ENCODE data around the gene LPAR3.

The LPAR3 gene

GRCh38 chr1:84839544-84839943, 53.5 kb downstream of the LPAR3 start:
- TF ChIP-seq CTCF (IDR thresholded peaks at IDR 0.05; ENCODE audit: insufficient read depth, missing control alignments), result no peak
- DNase-seq (ENCODE audit: insufficient read length, low spot score), result no peak
- FAIRE-seq, result no peak

- no peak for TF ChIP-seq CTCF (IDR thresholded peaks at IDR 0.05; ENCODE audit: insufficient read depth, missing control alignments)
- DNase-seq (ENCODE audit: insufficient read length, low spot score), result no peak
- FAIRE-seq, result no peak
These were observed 56.9 kb downstream of the LPAR3 start for GRCh38 chr1:84836145-84836544.

- DNase-seq (ENCODE audit: insufficient read length, low spot score) (no peak), FAIRE-seq (no peak)
- TF ChIP-seq CTCF (IDR thresholded peaks at IDR 0.05; ENCODE audit: insufficient read depth, missing control alignments), result no peak
These were observed 57.8 kb downstream of the LPAR3 start for GRCh38 chr1:84835169-84835568.

- DNase-seq (ENCODE audit: insufficient read length, low spot score), result no peak
- FAIRE-seq, result no peak
- no peak for TF ChIP-seq CTCF (IDR thresholded peaks at IDR 0.05; ENCODE audit: insufficient read depth, missing control alignments)
These were observed 58.5 kb downstream of the LPAR3 start for GRCh38 chr1:84834419-84835064.

GRCh38 chr1:84833194-84833593, 59.8 kb downstream of the LPAR3 start:
- no peak for DNase-seq (ENCODE audit: insufficient read length, low spot score)
- TF ChIP-seq CTCF (IDR thresholded peaks at IDR 0.05; ENCODE audit: insufficient read depth, missing control alignments), result no peak
- no peak for FAIRE-seq

- no peak for FAIRE-seq
- no peak for DNase-seq (ENCODE audit: insufficient read length, low spot score)
- TF ChIP-seq CTCF (IDR thresholded peaks at IDR 0.05; ENCODE audit: insufficient read depth, missing control alignments), result no peak
These were observed 62.9 kb downstream of the LPAR3 start for GRCh38 chr1:84830136-84830535.

- no peak for TF ChIP-seq CTCF (IDR thresholded peaks at IDR 0.05; ENCODE audit: insufficient read depth, missing control alignments)
- FAIRE-seq (no peak), DNase-seq (ENCODE audit: insufficient read length, low spot score) (no peak)
These were observed 65.0 kb downstream of the LPAR3 start for GRCh38 chr1:84827976-84828375.

Measured in D721Med (cell line).